ENCODE results near the gene USP47. TPM values are rescaled to one million over a fixed set of nuclear protein-coding genes. Genes with fewer than 3 reads are reported as not detected.

USP47 gene
- total RNA-seq, 1 donor from 2014 or later: 71.7 TPM

GRCh38 chr11:11871991-11872401 lies 30.2 kb downstream of the USP47 start:
- Mint-ChIP-seq H3K27ac (no peak overlapping the region), H3K9me3 (peaks cover 57% of the 10 kb centered on the region), H3K4me1 (peaks cover 8% of the 10 kb centered on the region), H3K36me3 (peaks cover 56% of the 10 kb centered on the region), H3K27me3 (ENCODE audit: insufficient read depth, low read depth) (peaks cover 3% of the 10 kb centered on the region), H3K4me3 (no peak overlapping the region)
- Histone ChIP-seq H3K36me3 (peaks cover 4% of the 10 kb centered on the region), H3K4me1 (peaks cover 7% of the 10 kb centered on the region), H3F3A (ENCODE audit: low read depth) (no peaks in the 10 kb centered on the region), H3K27ac (no peak overlapping the region), H2AFZ (replicated peaks) (no peak overlapping the region), H3K4me3 (no peak overlapping the region), H3K9ac (no peak overlapping the region), H4K20me1 (ENCODE audit: low read depth) (peaks cover 11% of the 10 kb centered on the region), H3K4me2 (no peak overlapping the region), H3K9me3 (ENCODE audit: low read depth) (peaks cover 7% of the 10 kb centered on the region), H3K79me2 (ENCODE audit: low read depth) (peaks cover 96% of the 10 kb centered on the region), H3K27me3 (no peaks in the 10 kb centered on the region)
- TF ChIP-seq, protein P1, sequence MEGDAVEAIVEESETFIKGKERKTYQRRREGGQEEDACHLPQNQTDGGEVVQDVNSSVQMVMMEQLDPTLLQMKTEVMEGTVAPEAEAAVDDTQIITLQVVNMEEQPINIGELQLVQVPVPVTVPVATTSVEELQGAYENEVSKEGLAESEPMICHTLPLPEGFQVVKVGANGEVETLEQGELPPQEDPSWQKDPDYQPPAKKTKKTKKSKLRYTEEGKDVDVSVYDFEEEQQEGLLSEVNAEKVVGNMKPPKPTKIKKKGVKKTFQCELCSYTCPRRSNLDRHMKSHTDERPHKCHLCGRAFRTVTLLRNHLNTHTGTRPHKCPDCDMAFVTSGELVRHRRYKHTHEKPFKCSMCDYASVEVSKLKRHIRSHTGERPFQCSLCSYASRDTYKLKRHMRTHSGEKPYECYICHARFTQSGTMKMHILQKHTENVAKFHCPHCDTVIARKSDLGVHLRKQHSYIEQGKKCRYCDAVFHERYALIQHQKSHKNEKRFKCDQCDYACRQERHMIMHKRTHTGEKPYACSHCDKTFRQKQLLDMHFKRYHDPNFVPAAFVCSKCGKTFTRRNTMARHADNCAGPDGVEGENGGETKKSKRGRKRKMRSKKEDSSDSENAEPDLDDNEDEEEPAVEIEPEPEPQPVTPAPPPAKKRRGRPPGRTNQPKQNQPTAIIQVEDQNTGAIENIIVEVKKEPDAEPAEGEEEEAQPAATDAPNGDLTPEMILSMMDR (IDR thresholded peaks at IDR 0.05): no peak
- TF ChIP-seq EZH2 (IDR thresholded peaks at IDR 0.05): no peak
- DNase-seq (ENCODE audit: low spot score): no peak

DNA sequence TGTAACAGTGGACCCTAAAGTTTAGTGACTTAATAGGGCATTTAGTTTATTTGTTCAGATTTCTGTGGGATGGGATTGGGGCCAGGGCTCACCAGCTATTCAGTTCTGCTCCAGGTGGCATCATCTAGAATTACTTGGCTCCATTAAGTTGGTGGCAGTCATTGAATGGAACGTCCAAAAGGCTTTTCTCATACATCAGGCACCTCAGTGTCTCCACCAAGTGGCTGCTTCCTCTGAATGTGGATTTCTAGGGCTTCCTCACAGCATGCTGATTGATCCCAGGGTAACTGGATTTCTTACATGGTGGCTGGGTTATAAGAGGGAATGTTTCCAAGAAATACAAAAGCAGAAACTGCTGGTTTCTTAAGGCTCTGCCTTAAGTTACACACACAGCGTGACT lies 34.7 kb downstream of the USP47 start:
- Mint-ChIP-seq H3K36me3 (peaks cover 35% of the 10 kb centered on the region), H3K9me3 (peaks cover 22% of the 10 kb centered on the region), H3K4me3 (no peak overlapping the region), H3K4me1 (peaks cover 7% of the 10 kb centered on the region), H3K27me3 (ENCODE audit: insufficient read depth, low read depth) (no peaks in the 10 kb centered on the region), H3K27ac (no peak overlapping the region)
- Histone ChIP-seq H3K4me2 (no peak overlapping the region), H3K4me1 (peaks cover 6% of the 10 kb centered on the region), H3K4me3 (no peak overlapping the region), H3K27me3 (no peaks in the 10 kb centered on the region), H3K9ac (no peak overlapping the region), H3F3A (ENCODE audit: low read depth) (no peaks in the 10 kb centered on the region), H3K79me2 (ENCODE audit: low read depth) (peaks cover 98% of the 10 kb centered on the region), H3K36me3 (no peaks in the 10 kb centered on the region), H4K20me1 (ENCODE audit: low read depth) (peaks cover 25% of the 10 kb centered on the region), H3K27ac (no peak overlapping the region), H3K9me3 (ENCODE audit: low read depth) (no peaks in the 10 kb centered on the region), H2AFZ (replicated peaks) (no peak overlapping the region)
- peak; percentile 26 for DNase-seq (ENCODE audit: low spot score)
- TF ChIP-seq, protein P1 (IDR thresholded peaks at IDR 0.05): peak; percentile 46
- TF ChIP-seq EZH2 (IDR thresholded peaks at IDR 0.05) (no peak), EZH2phosphoT487 (IDR thresholded peaks at IDR 0.05) (no peak)

DNA sequence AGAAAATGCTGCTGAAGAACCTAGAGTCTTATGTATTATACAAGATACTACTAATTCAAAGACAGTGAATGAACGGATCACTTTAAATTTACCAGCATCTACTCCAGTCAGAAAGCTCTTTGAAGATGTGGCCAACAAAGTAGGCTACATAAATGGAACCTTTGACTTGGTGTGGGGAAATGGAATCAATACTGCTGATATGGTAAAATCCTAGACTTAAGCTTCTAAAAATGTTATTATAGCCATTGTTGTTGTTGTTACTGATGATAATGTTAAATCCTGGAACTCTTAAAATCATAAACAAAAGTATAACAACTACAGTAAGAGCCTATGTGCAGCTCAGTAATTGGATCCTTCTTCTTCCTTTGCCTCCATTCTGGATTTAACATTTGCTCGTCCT lies 38.4 kb downstream of the USP47 start:
- H3K27me3 ChIP-seq: no peaks in the 10 kb centered on the region
- H3K9ac ChIP-seq: no peak overlapping the region
- no peaks in the 10 kb centered on the region for H3K4me1 ChIP-seq
- Mint-ChIP-seq H3K27me3 (ENCODE audit: insufficient read depth, low read depth) (no peaks in the 10 kb centered on the region), H3K27ac (no peak overlapping the region), H3K4me1 (no peaks in the 10 kb centered on the region), H3K36me3 (peaks cover 36% of the 10 kb centered on the region), H3K9me3 (peaks cover 10% of the 10 kb centered on the region), H3K4me3 (no peak overlapping the region)
- no peaks in the 10 kb centered on the region for H3K36me3 ChIP-seq
- H2AFZ ChIP-seq (replicated peaks): no peak overlapping the region
- no peaks in the 10 kb centered on the region for H3K9me3 ChIP-seq (ENCODE audit: low read depth)
- H3K4me2 ChIP-seq: no peak overlapping the region
- peaks cover 14% of the 10 kb centered on the region for H4K20me1 ChIP-seq (ENCODE audit: low read depth)
- no peak for DNase-seq (ENCODE audit: low spot score)
- H3K4me3 ChIP-seq: no peak overlapping the region
- peaks cover 90% of the 10 kb centered on the region for H3K79me2 ChIP-seq (ENCODE audit: low read depth)
- H3K27ac ChIP-seq: no peak overlapping the region
- H3F3A ChIP-seq (ENCODE audit: low read depth): no peaks in the 10 kb centered on the region
- no peak for TF ChIP-seq EZH2 (IDR thresholded peaks at IDR 0.05)
- TF ChIP-seq, protein P1 (IDR thresholded peaks at IDR 0.05): no peak
- no peak for TF ChIP-seq EZH2phosphoT487 (IDR thresholded peaks at IDR 0.05)

Data from neural progenitor cell (in vitro differentiated cells).